Transverse colon (tissue), 4 donors: ENCODE measurements around the gene PPP2R1B. TPM values are rescaled to one million over a fixed set of nuclear protein-coding genes. Genes with fewer than 3 reads are reported as not detected.

Experiments
- DNase-seq: peaks from one replicate; pipeline ENCODE4 v3.0.0-alpha.2; 2019
- H3K27ac ChIP-seq, 4 donors: fragments of 200-600 bp; sonication (generic); 2 replicates each; pipeline ENCODE4 v1.5.1; 2016 to 2018; ENCODE audit warnings: inconsistent platforms in 4 of 4
- H3K27me3 ChIP-seq: fragments of 200-600 bp; sonication (generic); 2 replicates; pipeline ENCODE4 v1.5.1; 2017; ENCODE audit warnings: inconsistent platforms
- H3K36me3 ChIP-seq, 4 donors: fragments of 200-600 bp; sonication (generic); 2 replicates each; pipeline ENCODE4 v1.5.1; 2017 to 2019; ENCODE audit warnings: inconsistent platforms in 4 of 4
- H3K4me1 ChIP-seq, 4 donors: fragments of 200-600 bp; sonication (generic); 2 replicates each; pipeline ENCODE4 v1.5.1; 2017 to 2020; ENCODE audit warnings: inconsistent platforms in 4 of 4
- H3K4me3 ChIP-seq, 4 donors: fragments of 200-600 bp; sonication (generic); 1 replicate in 1 of 4; 2 replicates in 3 of 4; pipeline versions ENCODE4 v1.5.1 to v1.6.1; 2017 to 2019; ENCODE audit warnings: inconsistent platforms in 4 of 4
- H3K9me3 ChIP-seq, 2 donors: fragments of 200-600 bp; sonication (generic); 2 replicates each; pipeline ENCODE4 v1.5.1; 2017 to 2019; ENCODE audit warnings: inconsistent platforms in 2 of 2
- CTCF ChIP-seq, 5 experiments: fragments of 200-600 bp in 3 of 5; fragments of 450-650 bp in 2 of 5; sonication (generic) in 3 of 5; IDR thresholded peaks; 1 replicate in 2 of 5; 2 replicates in 3 of 5; pipeline ENCODE4 v1.5.1; 2016 to 2017; ENCODE audit warnings: antibody characterized with exemption in 5 of 5, inconsistent platforms in 3 of 5, mild to moderate bottlenecking in 2 of 5, moderate library complexity in 1 of 5
- EP300 ChIP-seq: sonication (generic); formaldehyde crosslinking; IDR thresholded peaks from one replicate; pipeline ENCODE4 v1.6.1; 2017; ENCODE audit warnings: antibody characterized with exemption, low read depth
- POLR2A ChIP-seq: fragments of 450-650 bp; IDR thresholded peaks from one replicate; pipeline ENCODE4 v1.6.1; 2016; ENCODE audit warnings: antibody characterized with exemption, mild to moderate bottlenecking, moderate library complexity
- POLR2AphosphoS5 ChIP-seq, 3 donors: sonication (generic); formaldehyde crosslinking; IDR thresholded peaks; one replicate each; pipeline ENCODE4 v1.6.1; 2016; ENCODE audit warnings: antibody characterized with exemption in 3 of 3
- WGBS, 2 donors: methylation state at CpG; one replicate each; pipeline ENCODE4 v1.1.5; 2018; ENCODE audit warnings: low coverage in 1 of 2; 5-methylcytosine and 5-hydroxymethylcytosine counted together
- in situ Hi-C, 4 donors: fragments of 200-750 bp; cut with MboI; loops; one replicate each; pipeline versions ENCODE4 v1.15.0 to v1.15.1; 2017; ENCODE audit warnings: low sequenced_read_pairs in 3 of 4, low pct_ligation_motif_present in 1 of 4, low pct_unique_long_range_greater_than_20kb in 1 of 4
- intact Hi-C: fragments of 100-400 bp; cut with DNase I; formaldehyde crosslinking; loops from one replicate; pipeline ENCODE4 v1.15.1; 2023; ENCODE audit warnings: low total_unique reads
- total RNA-seq, 4 donors: library from RNA; depleted of rRNA; stranded (reverse); fragments of >200 nt; gene quantifications; one replicate each; pipeline ENCODE4 v1.1.0, GENCODE V29; 2016

The PPP2R1B gene
- total RNA-seq, 4 donors from 2014 or later: 28.1 to 55.5 (median 41.5) TPM

- no peak overlapping the region for H3K4me3 ChIP-seq
- no peak for DNase-seq
- H3K27me3 ChIP-seq: no peaks in the 10 kb centered on the region
- no peaks in the 10 kb centered on the region for H3K4me1 ChIP-seq
- WGBS, 2 donors: 96 to 100% methylated on average over 1 to 2 of the region's 2 CpGs
- in situ Hi-C loops (no loop called here), intact Hi-C loops (no loop called here)
- H3K27ac ChIP-seq: no peak overlapping the region
- TF ChIP-seq POLR2AphosphoS5 (IDR thresholded peaks at IDR 0.05) (no peak), POLR2A (no peak), CTCF (IDR thresholded peaks at IDR 0.05) (no peak), EP300 (no peak)
- no peaks in the 10 kb centered on the region for H3K9me3 ChIP-seq
- peaks cover 0 to 11% (median 5%) of the 10 kb centered on the region in 4 donors for H3K36me3 ChIP-seq
These were observed 46.0 kb upstream of the PPP2R1B start for GRCh38 chr11:111812211-111812610.

GRCh38 chr11:111811445-111811844, 45.3 kb upstream of the PPP2R1B start:
- H3K27ac ChIP-seq: no peak overlapping the region
- TF ChIP-seq POLR2A (no peak), CTCF (IDR thresholded peaks at IDR 0.05) (no peak), POLR2AphosphoS5 (IDR thresholded peaks at IDR 0.05) (no peak), EP300 (no peak)
- in situ Hi-C loops: no loop called here

GRCh38 chr11:111808834-111809233, 42.6 kb upstream of the PPP2R1B start:
- no peaks in the 10 kb centered on the region for H3K4me1 ChIP-seq
- H3K9me3 ChIP-seq: no peaks in the 10 kb centered on the region
- H3K27me3 ChIP-seq: no peaks in the 10 kb centered on the region
- no peak for DNase-seq
- 94 to 96% methylated on average over 2 of the region's 2 CpGs for WGBS, 2 donors
- H3K27ac ChIP-seq: no peak overlapping the region
- intact Hi-C loops (no loop called here), in situ Hi-C loops (no loop called here)
- peaks cover 0 to 18% (median 7%) of the 10 kb centered on the region in 4 donors for H3K36me3 ChIP-seq
- no peak overlapping the region for H3K4me3 ChIP-seq
- no peak for TF ChIP-seq EP300
- TF ChIP-seq POLR2A: no peak
- no peak for TF ChIP-seq CTCF (IDR thresholded peaks at IDR 0.05)
- no peak for TF ChIP-seq POLR2AphosphoS5 (IDR thresholded peaks at IDR 0.05)

More at GRCh38 chr11:111811445-111811844, 45.3 kb upstream of the PPP2R1B start:
- DNase-seq: no peak
- no peak overlapping the region for H3K4me3 ChIP-seq
- intact Hi-C loops: no loop called here
- H3K36me3 ChIP-seq: peaks cover 0 to 11% (median 5%) of the 10 kb centered on the region in 4 donors
- H3K27me3 ChIP-seq: no peaks in the 10 kb centered on the region
- H3K9me3 ChIP-seq: no peaks in the 10 kb centered on the region
- WGBS, 2 donors: 92 to 97% methylated on average over 2 of the region's 2 CpGs
- no peaks in the 10 kb centered on the region for H3K4me1 ChIP-seq

- no peak overlapping the region for H3K27ac ChIP-seq
- peaks cover 0 to 18% (median 7%) of the 10 kb centered on the region in 4 donors for H3K36me3 ChIP-seq
- WGBS, 2 donors: 94% methylated on average over 2 of the region's 2 CpGs; no CpG with 5 or more reads in 1 of the 2 donors
- DNase-seq: no peak
- H3K27me3 ChIP-seq: no peaks in the 10 kb centered on the region
- intact Hi-C loops: no loop called here
- in situ Hi-C loops: no loop called here
- no peak for TF ChIP-seq POLR2AphosphoS5 (IDR thresholded peaks at IDR 0.05)
- TF ChIP-seq EP300: no peak
- no peak for TF ChIP-seq CTCF (IDR thresholded peaks at IDR 0.05)
- no peak for TF ChIP-seq POLR2A
- no peaks in the 10 kb centered on the region for H3K9me3 ChIP-seq
- no peak overlapping the region for H3K4me3 ChIP-seq
- H3K4me1 ChIP-seq: no peaks in the 10 kb centered on the region
These were observed 41.9 kb upstream of the PPP2R1B start for GRCh38 chr11:111808063-111808588.
